Measurements from ENCODE around the gene TCF19. TPM values are rescaled to one million over a fixed set of nuclear protein-coding genes. Genes with fewer than 3 reads are reported as not detected.

Gene TCF19
- total RNA-seq, 2 donors from 2014 or later = 1.5 to 1.6 TPM

GRCh38 chr6:31132806-31133205, 25.6 kb upstream of the TCF19 start:
- H3K27ac ChIP-seq = no peak overlapping the region
- no peak for DNase-seq (ENCODE audit: low spot score)
- no peaks in the 10 kb centered on the region for H3K36me3 ChIP-seq
- H3K4me1 ChIP-seq = peaks cover 0 to 7% of the 10 kb centered on the region in 2 donors
- H3K9me3 ChIP-seq = no peaks in the 10 kb centered on the region
- TF ChIP-seq CTCF (IDR thresholded peaks at IDR 0.05) = no peak
- no peaks in the 10 kb centered on the region for H3K27me3 ChIP-seq
- H3K4me3 ChIP-seq = no peak overlapping the region

DNA sequence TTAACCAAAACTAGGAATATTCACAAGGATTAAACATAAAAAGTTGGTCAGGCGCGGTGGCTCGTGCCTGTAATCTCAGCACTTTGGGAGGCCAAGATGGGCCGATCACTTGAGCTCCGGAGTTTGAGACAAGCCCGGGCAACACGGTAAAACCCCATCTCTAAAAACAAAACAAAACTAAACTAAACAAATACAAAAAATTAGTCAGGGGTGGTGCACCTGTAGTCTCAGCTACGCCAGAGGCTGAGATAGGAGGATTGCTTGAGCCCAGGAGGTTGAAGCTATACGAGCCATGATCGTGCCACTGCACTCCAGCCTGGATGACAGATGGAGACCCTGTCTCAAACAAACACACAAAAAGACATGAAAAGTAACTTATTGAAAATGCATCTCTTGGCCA, 22.7 kb upstream of the TCF19 start:
- no peak for DNase-seq (ENCODE audit: low spot score)
- Histone ChIP-seq H3K4me3 (no peak overlapping the region), H3K27me3 (no peaks in the 10 kb centered on the region), H3K27ac (no peak overlapping the region), H3K9me3 (no peaks in the 10 kb centered on the region), H3K36me3 (no peaks in the 10 kb centered on the region), H3K4me1 (peaks cover 0 to 14% of the 10 kb centered on the region in 2 donors)
- TF ChIP-seq CTCF (IDR thresholded peaks at IDR 0.05) = no peak

DNA sequence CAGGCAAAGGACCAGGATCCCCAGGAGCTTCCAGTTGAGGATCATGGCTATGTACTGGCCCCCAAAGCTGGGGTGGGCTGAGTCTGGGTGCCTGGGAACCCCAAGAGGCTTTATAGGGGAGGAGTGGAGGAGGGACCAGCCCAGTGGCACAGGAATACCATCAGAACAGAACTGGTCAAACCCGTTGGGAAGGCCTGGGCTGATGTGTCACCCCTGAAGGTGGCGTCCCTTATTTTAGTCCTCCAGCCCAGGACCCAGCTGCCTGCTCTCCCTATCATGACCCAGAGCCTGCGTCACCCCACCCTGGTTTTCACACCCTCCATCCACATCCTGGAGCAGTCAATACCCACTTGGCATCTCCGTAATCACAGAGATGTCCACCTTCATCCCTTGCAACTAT, 19.4 kb upstream of the TCF19 start, which contains the start of gene PSORS1C2:
PSORS1C2 (minus strand) TSS at position 85 of the 400 bp plus-strand sequence; CDS start at position 45, 40 bp downstream.
- no peak for TF ChIP-seq CTCF (IDR thresholded peaks at IDR 0.05)
- H3K27me3 ChIP-seq = no peaks in the 10 kb centered on the region
- no peaks in the 10 kb centered on the region for H3K9me3 ChIP-seq
- peaks cover 0 to 27% of the 10 kb centered on the region in 2 donors for H3K4me1 ChIP-seq
- H3K36me3 ChIP-seq = no peaks in the 10 kb centered on the region
- no peak for DNase-seq (ENCODE audit: low spot score)
- no peak within 1 kb of the TSS for H3K27ac ChIP-seq
- H3K4me3 ChIP-seq = no peak within 1 kb of the TSS

DNA sequence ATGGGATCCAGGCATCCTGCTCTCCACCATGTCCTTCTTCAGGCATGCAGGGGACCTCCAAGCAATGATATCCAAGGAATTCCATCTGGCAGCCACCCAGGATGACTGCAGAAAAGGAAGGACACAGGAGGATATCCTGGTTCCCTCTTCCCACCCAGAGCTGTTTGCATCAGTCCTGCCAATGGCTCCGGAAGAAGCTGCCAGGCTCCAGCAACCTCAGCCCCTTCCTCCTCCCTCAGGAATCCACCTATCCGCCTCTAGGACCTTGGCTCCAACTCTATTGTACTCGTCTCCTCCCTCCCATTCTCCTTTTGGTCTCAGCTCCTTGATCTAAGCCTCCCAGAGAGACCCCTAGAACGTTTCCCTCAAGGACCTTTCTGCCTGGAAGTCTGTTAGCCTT, 18.8 kb upstream of the TCF19 start:
- H3K4me1 ChIP-seq = peaks cover 0 to 27% of the 10 kb centered on the region in 2 donors
- no peak for TF ChIP-seq CTCF (IDR thresholded peaks at IDR 0.05)
- no peaks in the 10 kb centered on the region for H3K27me3 ChIP-seq
- no peak overlapping the region for H3K27ac ChIP-seq
- no peak overlapping the region for H3K4me3 ChIP-seq
- DNase-seq (ENCODE audit: low spot score) = no peak
- H3K9me3 ChIP-seq = no peaks in the 10 kb centered on the region
- H3K36me3 ChIP-seq = peaks cover 3% of the 10 kb centered on the region

DNA sequence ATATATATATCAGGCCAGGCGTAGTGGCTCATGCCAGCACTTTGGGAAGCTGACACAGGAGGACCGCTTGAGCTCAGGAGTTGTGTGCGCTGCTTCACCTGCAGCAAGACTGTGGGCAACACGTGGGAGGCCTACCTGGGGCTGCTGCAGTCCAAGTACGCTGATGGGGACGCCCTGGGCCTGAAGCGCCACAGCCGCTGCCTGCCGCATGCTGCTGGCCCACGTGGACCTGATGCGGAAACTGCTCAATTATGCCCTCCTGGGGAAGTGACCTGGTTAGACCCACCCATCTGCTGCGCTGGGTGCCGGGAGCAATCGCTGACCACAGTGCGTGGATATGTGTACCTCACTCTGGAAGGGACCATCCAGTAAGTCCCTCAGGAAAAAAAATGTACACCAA, 17.7 kb upstream of the TCF19 start:
- Histone ChIP-seq H3K36me3 (peaks cover 7% of the 10 kb centered on the region), H3K9me3 (no peaks in the 10 kb centered on the region), H3K4me1 (peaks cover 0 to 27% of the 10 kb centered on the region in 2 donors), H3K27me3 (no peaks in the 10 kb centered on the region), H3K27ac (no peak overlapping the region), H3K4me3 (no peak overlapping the region)
- no peak for DNase-seq (ENCODE audit: low spot score)
- no peak for TF ChIP-seq CTCF (IDR thresholded peaks at IDR 0.05)

GRCh38 chr6:31142361-31142761, 16.0 kb upstream of the TCF19 start:
- Histone ChIP-seq H3K9me3 (no peaks in the 10 kb centered on the region), H3K27ac (peak overlapping the region in 1 of 2 donors; percentile 25)
- no peak for DNase-seq (ENCODE audit: low spot score)

More at GRCh38 chr6:31142361-31142761, 16.0 kb upstream of the TCF19 start:
- Histone ChIP-seq H3K27me3 (no peaks in the 10 kb centered on the region), H3K4me3 (no peak overlapping the region), H3K4me1 (peaks cover 0 to 25% of the 10 kb centered on the region in 2 donors), H3K36me3 (peaks cover 7% of the 10 kb centered on the region)
- no peak for TF ChIP-seq CTCF (IDR thresholded peaks at IDR 0.05)
